ENCODE results near the gene DCAF15.

GRCh38 chr19:13952931-13953531 lies 722 bp downstream of the DCAF15 start:
- TF ChIP-seq CTCF (IDR thresholded peaks at IDR 0.05) (no peak), POLR2A (IDR thresholded peaks at IDR 0.05) (no peak)
